PC-9 (cell line): ENCODE results near the gene MINDY1. TPM values are rescaled to one million over a fixed set of nuclear protein-coding genes. Genes with fewer than 3 reads are reported as not detected.

Experiments used
- BruUV-seq: library from RNA; stranded (reverse); fragments of 400-500 nt; replicated peaks from 2 replicates; lab custom pipeline; 2021; lab: Mats Ljungman, UMichigan
- CTCF ChIA-PET: fragments of 300-600 bp; sonication (Branson Sonifier 250); formaldehyde crosslinking; loops from one replicate; lab custom pipeline; 2022; ENCODE audit warnings: antibody characterized with exemption; lab: Charles Lee
- POLR2A ChIA-PET: fragments of 300-600 bp; sonication (Branson Sonifier 250); formaldehyde crosslinking; loops from one replicate; lab custom pipeline; 2022; ENCODE audit warnings: antibody characterized with exemption; ENCODE audit not compliant: unreplicated experiment; lab: Charles Lee
- DNase-seq, 2 experiments: peaks; one replicate each; pipeline versions ENCODE4 v3.0.0 to v3.0.0-alpha.2; 2015 to 2022; ENCODE audit warnings: mixed read lengths in 1 of 2
- H2AFZ ChIP-seq: fragments of 200-600 bp; sonication (generic); 2 replicates; pipeline ENCODE4 v1.8.1; 2017; ENCODE audit warnings: antibody characterized with exemption
- H3F3A ChIP-seq: fragments of 200-600 bp; sonication (generic); 2 replicates; pipeline ENCODE4 v1.8.1; 2017; ENCODE audit warnings: antibody characterized with exemption, mild to moderate bottlenecking, low read depth; ENCODE audit not compliant: insufficient read depth
- H3K27ac ChIP-seq: fragments of 200-600 bp; sonication (generic); 2 replicates; pipeline ENCODE4 v1.6.1; 2016; ENCODE audit warnings: mixed run types
- H3K27me3 ChIP-seq: fragments of 200-600 bp; sonication (generic); 2 replicates; pipeline ENCODE4 v1.6.1; 2016; ENCODE audit warnings: low read depth, mixed run types; ENCODE audit not compliant: insufficient read depth
- H3K36me3 ChIP-seq: fragments of 200-600 bp; sonication (generic); 2 replicates; pipeline ENCODE4 v1.6.1; 2016; ENCODE audit warnings: low read depth, mixed run types
- H3K4me1 ChIP-seq: fragments of 200-600 bp; sonication (generic); replicated peaks from 2 replicates; pipeline ENCODE4 v1.6.1; 2016; ENCODE audit warnings: mixed run types; ENCODE audit not compliant: insufficient read depth
- H3K4me2 ChIP-seq: fragments of 200-600 bp; sonication (generic); 2 replicates; pipeline ENCODE4 v1.6.1; 2017; ENCODE audit warnings: mixed run types
- H3K4me3 ChIP-seq: fragments of 200-600 bp; sonication (generic); 2 replicates; pipeline ENCODE4 v1.6.1; 2016; ENCODE audit warnings: mixed run types
- H3K79me2 ChIP-seq: fragments of 200-600 bp; sonication (generic); 2 replicates; pipeline ENCODE4 v1.6.1; 2017; ENCODE audit warnings: low read depth, mixed run types
- H3K9me2 ChIP-seq: fragments of 200-600 bp; sonication (generic); 2 replicates; pipeline ENCODE4 v1.8.1; 2017; ENCODE audit warnings: mild to moderate bottlenecking; ENCODE audit not compliant: insufficient read depth
- H3K9me3 ChIP-seq: fragments of 200-600 bp; sonication (generic); 2 replicates; pipeline ENCODE4 v1.8.1; 2016; ENCODE audit warnings: low read depth; ENCODE audit not compliant: insufficient read depth
- H4K20me1 ChIP-seq: fragments of 200-600 bp; sonication (generic); 2 replicates; pipeline ENCODE4 v1.8.1; 2017; ENCODE audit not compliant: insufficient read depth
- CTCF ChIP-seq: fragments of 200-600 bp; sonication (generic); conservative IDR thresholded peaks from 2 replicates; pipeline ENCODE4 v1.6.1; 2017; ENCODE audit warnings: mixed run types, antibody characterized with exemption, mild to moderate bottlenecking, moderate library complexity
- EZH2 ChIP-seq: fragments of 200-600 bp; sonication (generic); IDR thresholded peaks from 2 replicates; pipeline ENCODE4 v1.8.0; 2017; ENCODE audit warnings: antibody characterized with exemption, low read depth
- intact Hi-C: fragments of 100-400 bp; cut with micrococcal nuclease; formaldehyde crosslinking; loops from one replicate; pipeline ENCODE4 v1.10.0; 2022; ENCODE audit not compliant: unreplicated experiment
- total RNA-seq: library from RNA; stranded (reverse); gene quantifications from 2 replicates; pipeline ENCODE4 v1.2.3, GENCODE V29; 2021

Gene MINDY1
- total RNA-seq, 1 experiment from 2014 or later = 17.6 TPM

DNA sequence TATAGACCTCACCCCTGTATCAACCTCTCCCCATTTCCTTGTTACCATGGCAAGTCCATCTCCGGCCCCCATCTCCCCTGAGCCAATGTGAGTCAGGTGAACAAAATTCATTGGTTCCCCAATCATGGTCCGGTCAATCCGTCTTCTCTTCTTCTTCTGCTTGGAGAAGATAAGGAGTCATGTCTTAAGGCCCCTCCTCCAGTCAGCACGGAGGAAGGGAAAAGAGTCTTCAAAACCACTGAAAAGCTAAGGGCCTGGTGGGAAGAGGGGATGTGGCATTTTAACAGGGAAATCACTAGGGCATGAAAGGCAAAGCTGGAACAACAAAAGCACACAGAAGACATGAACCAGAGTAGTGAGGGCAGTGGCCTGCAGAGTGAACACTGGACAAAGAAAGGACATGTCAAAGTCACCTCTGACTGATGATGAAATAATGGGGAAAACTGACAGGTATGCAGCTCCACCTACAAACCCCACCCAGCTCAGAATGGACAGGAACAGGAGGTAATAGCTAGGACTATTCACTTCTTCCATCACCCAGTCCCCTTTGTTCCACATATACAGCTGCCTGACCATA, 48.4 kb upstream of the MINDY1 start:
- peaks cover 36% of the 10 kb centered on the region for H3K4me1 ChIP-seq
- H3F3A ChIP-seq = peaks cover 48% of the 10 kb centered on the region
- H3K27ac ChIP-seq = no peak overlapping the region
- BruUV-seq = no TSS peak
- TF ChIP-seq EZH2 (no peak), CTCF (no peak)
- peak overlapping the region; percentile 29 for H3K4me2 ChIP-seq
- H2AFZ ChIP-seq = no peak overlapping the region
- no peak for DNase-seq
- H4K20me1 ChIP-seq = peaks cover 14% of the 10 kb centered on the region; the same call in 1 of the 2 replicates
- H3K9me3 ChIP-seq = no peaks in the 10 kb centered on the region
- ChIA-PET CTCF (interaction anchor here (0.6 kb wide), 1 partner anchor 43 kb away, joined by 4 read pairs; no protein-coding TSS in a partner anchor), POLR2A (interaction anchor here (0.7 kb wide), 1 partner anchor 48 kb away, joined by 3 read pairs; the partner anchor contains the start of gene MINDY1)
- H3K27me3 ChIP-seq = no peaks in the 10 kb centered on the region
- no peak overlapping the region for H3K4me3 ChIP-seq
- no peaks in the 10 kb centered on the region for H3K9me2 ChIP-seq
- intact Hi-C loops = no loop called here
- peaks cover 47% of the 10 kb centered on the region for H3K79me2 ChIP-seq
- H3K36me3 ChIP-seq = peaks cover 38% of the 10 kb centered on the region

DNA sequence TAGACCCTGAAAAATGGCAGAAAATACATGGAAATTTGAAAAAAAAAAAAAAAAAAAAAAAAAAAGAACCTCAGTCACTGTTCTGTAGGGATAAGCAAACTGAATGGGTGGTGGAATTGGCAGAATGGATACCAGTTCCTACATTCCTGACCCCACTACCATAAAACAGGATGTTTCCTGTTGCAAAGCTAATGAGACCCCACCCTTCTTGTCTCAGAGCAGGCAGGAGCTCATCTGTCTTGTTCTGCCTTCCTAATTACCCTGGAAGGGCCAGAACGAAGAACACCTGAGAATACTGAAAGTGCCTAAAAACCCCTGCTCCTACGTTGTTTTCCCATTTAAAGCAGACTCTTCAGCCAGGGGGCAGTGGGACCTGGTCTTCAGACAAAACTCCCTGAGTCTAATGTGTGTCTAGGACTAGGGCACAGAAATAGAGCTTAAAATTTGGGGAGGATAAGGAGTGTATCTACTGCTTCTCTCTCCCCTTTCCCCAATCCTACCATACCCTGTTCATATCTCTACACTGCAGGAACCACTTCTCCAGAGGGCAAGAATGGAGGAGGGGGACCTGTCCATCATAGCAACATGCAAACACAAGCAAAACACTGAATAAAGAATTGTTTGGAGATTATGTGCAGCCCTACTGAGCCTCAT, 44.8 kb upstream of the MINDY1 start:
- intact Hi-C loops = no loop called here
- no TSS peak for BruUV-seq
- H3K4me2 ChIP-seq = no peak overlapping the region
- H3K27me3 ChIP-seq = no peaks in the 10 kb centered on the region
- ChIA-PET POLR2A (interaction anchor here (0.7 kb wide), 1 partner anchor 143 kb away, joined by 3 read pairs; no protein-coding TSS in a partner anchor), CTCF (no interaction called here)
- H3K9me3 ChIP-seq = no peaks in the 10 kb centered on the region
- H3K4me3 ChIP-seq = no peak overlapping the region
- 0 out of 2 replicates have a peak, but pooled peaks cover under 1% of the 10 kb centered on the region for H4K20me1 ChIP-seq
- no peaks in the 10 kb centered on the region for H3K9me2 ChIP-seq
- TF ChIP-seq EZH2 = no peak
- TF ChIP-seq CTCF = no peak
- peaks cover 17% of the 10 kb centered on the region for H3K79me2 ChIP-seq
- peaks cover 30% of the 10 kb centered on the region for H3K36me3 ChIP-seq
- no peak for DNase-seq
- H3K4me1 ChIP-seq = peaks cover 20% of the 10 kb centered on the region
- no peak overlapping the region for H3K27ac ChIP-seq
- peaks cover 42% of the 10 kb centered on the region for H3F3A ChIP-seq
- no peak overlapping the region for H2AFZ ChIP-seq

- H3K9me2 ChIP-seq = no peaks in the 10 kb centered on the region
- no peak overlapping the region for H2AFZ ChIP-seq
- TF ChIP-seq EZH2 (no peak), CTCF (no peak)
- intact Hi-C loops = no loop called here
- no peaks in the 10 kb centered on the region for H3K27me3 ChIP-seq
- H3F3A ChIP-seq = peaks cover 47% of the 10 kb centered on the region
- H3K27ac ChIP-seq = no peak overlapping the region
- H3K79me2 ChIP-seq = 0 out of 2 replicates have a peak, but pooled peaks cover 4% of the 10 kb centered on the region
- no peak overlapping the region for H3K4me3 ChIP-seq
- DNase-seq = no peak
- H3K9me3 ChIP-seq = no peaks in the 10 kb centered on the region
- H3K4me2 ChIP-seq = peak overlapping the region; percentile 97; the same call in 1 of the 2 replicates
- peaks cover 7% of the 10 kb centered on the region for H3K4me1 ChIP-seq
- peaks cover 25% of the 10 kb centered on the region for H3K36me3 ChIP-seq
- CTCF ChIA-PET = interaction anchor here (0.7 to 1.1 kb wide), 2 partner anchors 26 to 843 kb away, joined by 3 read pairs; no protein-coding TSS in a partner anchor
- POLR2A ChIA-PET = interaction anchor here (0.6 kb wide), 3 partner anchors 12 to 514 kb away, joined by 5 to 7 read pairs (median 6); no protein-coding TSS in a partner anchor
- H4K20me1 ChIP-seq = no peaks in the 10 kb centered on the region
- no TSS peak for BruUV-seq
Observed at GRCh38 chr1:151050051-151050688, 43.5 kb upstream of the MINDY1 start.
